Activated T-cell treated with anti-CD3 and anti-CD28 coated beads, Interleukin-2, amount 50 U/mL, for 72 hours (primary cell): Measurements from ENCODE around the gene UNC13A. TPM values are rescaled to one million over a fixed set of nuclear protein-coding genes. Genes with fewer than 3 reads are reported as not detected.
A peak's percentile ranks its signal among the peaks of the same experiment; 100 is the strongest.
"Not testable (repeated sequence)": the region's sequence is repeated elsewhere in the genome, so short reads cannot be mapped to it uniquely, and the experiment has no call there.

ENCODE experiments used
- ATAC-seq, 2 donors: fragments of 150-1000 bp; cut with Tn5 transposase; replicated peaks in 1 of 2; 2 replicates each; pipeline ENCODE4 v1.10.0; 2021; ENCODE audit warnings: moderate library complexity in 2 of 2, mild to moderate bottlenecking in 1 of 2
- DNase-seq, 2 donors: peaks; one replicate each; pipeline ENCODE4 v3.0.0; 2021 to 2022; ENCODE audit warnings: mixed read lengths in 1 of 2
- H3K27ac Mint-ChIP-seq: one replicate; pipeline ENCODE4 v1.8.0; 2022; ENCODE audit warnings: mild to moderate bottlenecking, moderate library complexity, mixed read lengths
- H3K27me3 Mint-ChIP-seq: one replicate; pipeline ENCODE4 v1.8.0; 2022; ENCODE audit warnings: low read depth, mixed read lengths
- H3K36me3 Mint-ChIP-seq, 2 donors: one replicate each; pipeline ENCODE4 v1.8.0; 2022; ENCODE audit warnings: mixed read lengths in 2 of 2, mild to moderate bottlenecking in 1 of 2; ENCODE audit not compliant: insufficient read depth in 2 of 2
- H3K4me1 Mint-ChIP-seq: one replicate; pipeline ENCODE4 v1.8.0; 2022; ENCODE audit warnings: low read depth, mixed read lengths
- H3K4me3 Mint-ChIP-seq, 2 donors: one replicate each; pipeline ENCODE4 v1.8.0; 2022; ENCODE audit warnings: mild to moderate bottlenecking in 2 of 2, mixed read lengths in 2 of 2, moderate library complexity in 2 of 2
- H3K9me3 Mint-ChIP-seq, 2 donors: one replicate each; pipeline ENCODE4 v1.8.0; 2022; ENCODE audit warnings: mixed read lengths in 2 of 2
- total RNA-seq, 2 donors: library from RNA; stranded (reverse); gene quantifications; one replicate each; pipeline ENCODE4 v1.2.3, GENCODE V29; 2022

Gene UNC13A
- total RNA-seq, 2 donors from 2014 or later = 0.31 to 0.32 TPM

DNA sequence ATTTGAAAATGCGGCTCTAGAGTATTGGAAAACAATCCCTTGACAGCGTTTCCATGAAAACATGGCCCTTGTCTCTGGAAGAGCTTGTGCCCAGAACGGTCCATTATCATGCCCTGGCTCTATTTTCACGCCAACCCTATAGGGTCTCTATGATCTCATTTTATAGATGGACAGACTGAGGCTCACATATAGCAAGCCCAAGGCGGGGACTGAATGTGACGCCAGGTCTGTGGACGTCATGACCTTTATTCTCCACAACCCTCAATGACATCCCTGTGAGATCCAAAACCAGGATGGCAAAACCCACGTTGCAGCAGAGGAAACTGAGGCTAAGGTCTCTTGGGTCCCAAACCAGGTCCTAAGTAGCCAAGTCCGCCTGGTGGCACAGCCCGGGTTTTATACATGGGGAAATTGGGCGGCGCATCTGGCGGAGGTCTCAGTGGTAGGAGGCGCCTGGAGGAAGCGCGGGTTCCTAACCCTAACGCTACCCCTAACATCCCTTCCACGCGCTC is 133.1 kb downstream of the UNC13A start:
- Mint-ChIP-seq H3K27ac (peak overlapping the region; percentile 38), H3K4me3 (peak overlapping the region; percentile 86 to 88), H3K36me3 (peaks cover 3 to 4% of the 10 kb centered on the region in 2 donors), H3K9me3 (no peaks in the 10 kb centered on the region), H3K27me3 (no peaks in the 10 kb centered on the region), H3K4me1 (peaks cover 17% of the 10 kb centered on the region)
- ATAC-seq (peak; percentile 3 to 10), DNase-seq (no peak)

DNA sequence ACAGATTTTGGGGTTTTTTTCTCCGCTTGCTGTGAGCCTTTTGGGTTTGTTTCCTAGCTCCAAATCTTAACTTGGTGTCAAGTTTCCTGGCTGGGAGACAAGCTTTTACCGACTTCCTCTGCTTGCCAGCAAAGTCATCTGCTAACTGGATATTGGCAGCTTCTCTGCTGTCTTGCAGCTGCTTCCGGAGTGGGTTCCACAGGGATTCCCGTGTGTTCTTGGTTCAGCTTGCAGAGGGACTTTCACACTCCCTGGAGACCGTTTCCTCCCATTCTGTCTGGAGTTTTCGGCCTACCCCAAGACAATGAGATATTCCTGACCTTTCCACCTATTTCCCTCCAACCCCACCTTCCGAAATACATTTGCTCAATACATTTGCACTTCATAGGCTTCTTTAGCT is 134.9 kb downstream of the UNC13A start:
- no peak for ATAC-seq
- no peak overlapping the region for H3K4me3 Mint-ChIP-seq

DNA sequence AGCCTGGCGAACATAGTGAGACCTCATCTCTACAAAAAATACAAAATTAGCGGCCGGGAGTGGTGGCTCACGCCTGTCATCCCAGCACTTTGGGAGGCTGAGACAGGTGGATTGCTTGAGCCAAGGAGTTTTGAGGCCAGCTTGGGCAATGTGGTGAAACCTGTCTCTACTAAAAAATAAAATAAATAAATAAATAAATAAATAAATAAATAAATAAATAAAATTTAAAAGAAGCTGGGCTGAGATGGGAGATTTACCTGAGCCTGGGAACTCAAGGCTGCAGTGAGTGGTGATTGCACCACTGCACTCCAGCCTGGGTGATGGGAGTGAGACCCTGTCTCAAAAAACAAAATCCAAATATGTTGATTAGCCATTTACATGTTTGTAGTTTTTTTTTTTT is 135.4 kb downstream of the UNC13A start:
- not testable (repeated sequence) for H3K4me3 Mint-ChIP-seq, H3K36me3 Mint-ChIP-seq, DNase-seq, H3K9me3 Mint-ChIP-seq, H3K27me3 Mint-ChIP-seq, ATAC-seq, H3K27ac Mint-ChIP-seq
- peaks cover 17% of the 10 kb centered on the region for H3K4me1 Mint-ChIP-seq

More for the DNA sequence above, 134.9 kb downstream of the UNC13A start:
- Mint-ChIP-seq H3K27me3 (no peaks in the 10 kb centered on the region), H3K4me1 (peaks cover 17% of the 10 kb centered on the region), H3K36me3 (peaks cover 0 to 2% of the 10 kb centered on the region in 2 donors), H3K27ac (no peak overlapping the region), H3K9me3 (no peaks in the 10 kb centered on the region)
- no peak for DNase-seq

Other genes starting within 250 kb of the UNC13A start
- gene TMEM221, start 239.7 kb downstream of the UNC13A start, total RNA-seq = not detected
- not detected for gene NXNL1, start 227.4 kb downstream of the UNC13A start, total RNA-seq
- gene SLC27A1, start 217.8 kb downstream of the UNC13A start, total RNA-seq = 1 to 10 TPM; 3.5 to 4.4 TPM
- 10 to 100 TPM; 56.5 to 63.6 TPM for gene PGLS, start 176.7 kb downstream of the UNC13A start, total RNA-seq
- 10 to 100 TPM; 38.3 to 46.3 TPM for gene COLGALT1, start 132.7 kb downstream of the UNC13A start, total RNA-seq
- gene MAP1S, start 31.1 kb upstream of the UNC13A start, total RNA-seq = 10 to 100 TPM; 59.5 to 69.9 TPM
- 10 to 100 TPM; 70.8 to 93.9 TPM for gene FCHO1, start 63.1 kb upstream of the UNC13A start, total RNA-seq
- gene B3GNT3, start 106.8 kb upstream of the UNC13A start, total RNA-seq = under 1 TPM in 1 of 2 donors, not detected in 1; 0.36 TPM
- 10 to 100 TPM in 1 of 2 donors, 1 to 10 TPM in 1; 6.8 to 12.5 TPM for gene INSL3, start 133.2 kb upstream of the UNC13A start, total RNA-seq
- 100 to 1,000 TPM; 235 to 247 TPM for gene JAK3, start 159.6 kb upstream of the UNC13A start, total RNA-seq
- gene RPL18A, start 171.6 kb upstream of the UNC13A start, total RNA-seq = 1,000 to 10,000 TPM; 2,983 to 3,463 TPM
- 1 to 10 TPM; 2.0 to 3.3 TPM for gene SLC5A5, start 183.6 kb upstream of the UNC13A start, total RNA-seq
- gene CCDC124, start 244.7 kb upstream of the UNC13A start, total RNA-seq = 10 to 100 TPM; 50.1 to 68.1 TPM